CD4-positive, alpha-beta T cell treated with Interleukin-17A for 1 hour (primary cell): ENCODE results near the gene ATG9A.
"Not testable (repeated sequence)": the region's sequence is repeated elsewhere in the genome, so short reads cannot be mapped to it uniquely, and the experiment has no call there.

ENCODE experiments used
- DNase-seq: peaks from one replicate; pipeline ENCODE4 v3.0.0-alpha.2; 2020

Gene ATG9A

GRCh38 chr2:219229305-219230058 is at the start of gene ATG9A, which contains the start of gene ANKZF1:
TSS of gene ATG9A (minus strand) at chr2:219229636. CDS start at chr2:219228024, 1,612 bp downstream.
TSS of gene ANKZF1 (plus strand) at chr2:219229806. CDS start at chr2:219230258, 452 bp downstream.
- peak; percentile 99 for DNase-seq

GRCh38 chr2:219278655-219279150 is 49.3 kb upstream of the ATG9A start:
- no peak for DNase-seq

GRCh38 chr2:219277703-219278654 is 48.5 kb upstream of the ATG9A start:
- DNase-seq, result peak; percentile 83

GRCh38 chr2:219274361-219274921 is 45.0 kb upstream of the ATG9A start:
- no peak for DNase-seq

- DNase-seq, result no peak
Observed at GRCh38 chr2:219273937-219274336, 44.5 kb upstream of the ATG9A start.

- DNase-seq, result no peak
Observed at GRCh38 chr2:219272995-219273394, 43.6 kb upstream of the ATG9A start.

GRCh38 chr2:219272356-219272755 is 42.9 kb upstream of the ATG9A start:
- no peak for DNase-seq

- DNase-seq, result no peak
Observed at GRCh38 chr2:219271021-219271420, 41.6 kb upstream of the ATG9A start.

- no peak for DNase-seq
Observed at GRCh38 chr2:219270055-219270372, 40.6 kb upstream of the ATG9A start.

- DNase-seq, result no peak
Observed at GRCh38 chr2:219269362-219270054, 40.1 kb upstream of the ATG9A start.

- DNase-seq, result no peak
Observed at GRCh38 chr2:219268294-219268693, 38.9 kb upstream of the ATG9A start.

- DNase-seq, result no peak
Observed at GRCh38 chr2:219266886-219267285, 37.5 kb upstream of the ATG9A start.

GRCh38 chr2:219266232-219266631 is 36.8 kb upstream of the ATG9A start:
- DNase-seq, result no peak

- no peak for DNase-seq
Observed at GRCh38 chr2:219261024-219261855, 31.8 kb upstream of the ATG9A start.

GRCh38 chr2:219258942-219259341 is 29.5 kb upstream of the ATG9A start:
- DNase-seq, result not testable (repeated sequence)

GRCh38 chr2:219254590-219255201 is 25.3 kb upstream of the ATG9A start:
- peak; percentile 66 for DNase-seq

GRCh38 chr2:219253753-219254589 is 24.5 kb upstream of the ATG9A start, which contains the start of gene TUBA4A:
TSS of gene TUBA4A (minus strand) at chr2:219253918. CDS start at chr2:219253858, 60 bp downstream.
- DNase-seq, result peak; percentile 92

- DNase-seq, result peak; percentile 61
Observed at GRCh38 chr2:219252900-219253752, 23.7 kb upstream of the ATG9A start, which contains the start of gene TUBA4B. TSS of gene TUBA4B (plus strand) at chr2:219253243. CDS start at chr2:219253408, 165 bp downstream.

- no peak for DNase-seq
Observed at GRCh38 chr2:219252570-219252899, 23.1 kb upstream of the ATG9A start.
